Neural cell (in vitro differentiated cells): Measurements from ENCODE around the gene DGKI.

Source experiments
- POLR2AphosphoS5 ChIP-seq: IDR thresholded peaks from 2 replicates; pipeline ENCODE4 v1.6.1; 2012
- TF ChIP-seq, protein P1 (sequence below): fragments of 450-650 bp; IDR thresholded peaks from 2 replicates; pipeline ENCODE4 v1.5.1; 2014; ENCODE audit warnings: antibody characterized with exemption, mild to moderate bottlenecking, moderate library complexity; ENCODE audit not compliant: poor library complexity, severe bottlenecking
- TF ChIP-seq, protein P2 (sequence below): IDR thresholded peaks from 2 replicates; pipeline ENCODE4 v1.6.1; 2012; ENCODE audit warnings: borderline replicate concordance

DNA sequence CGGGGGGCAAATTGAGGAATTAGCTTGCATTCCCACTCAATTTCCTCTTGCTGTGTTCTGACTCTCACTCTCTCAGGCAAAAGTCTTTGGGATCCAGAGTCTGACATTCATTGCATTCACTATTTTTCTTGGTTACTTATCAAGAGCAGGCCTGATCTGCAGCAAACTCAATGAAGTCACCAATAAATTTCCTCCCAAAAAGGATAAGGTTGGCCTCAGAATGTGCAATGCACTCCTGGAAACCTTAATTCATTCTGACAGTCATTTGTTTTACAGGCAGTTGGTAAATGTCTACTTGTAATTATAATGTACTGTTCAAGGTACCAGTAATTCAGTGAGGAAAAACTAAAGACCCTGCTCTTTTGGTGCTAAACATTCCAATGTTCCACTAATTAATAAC, 6.3 kb upstream of the DGKI start:
- TF ChIP-seq, protein P1, sequence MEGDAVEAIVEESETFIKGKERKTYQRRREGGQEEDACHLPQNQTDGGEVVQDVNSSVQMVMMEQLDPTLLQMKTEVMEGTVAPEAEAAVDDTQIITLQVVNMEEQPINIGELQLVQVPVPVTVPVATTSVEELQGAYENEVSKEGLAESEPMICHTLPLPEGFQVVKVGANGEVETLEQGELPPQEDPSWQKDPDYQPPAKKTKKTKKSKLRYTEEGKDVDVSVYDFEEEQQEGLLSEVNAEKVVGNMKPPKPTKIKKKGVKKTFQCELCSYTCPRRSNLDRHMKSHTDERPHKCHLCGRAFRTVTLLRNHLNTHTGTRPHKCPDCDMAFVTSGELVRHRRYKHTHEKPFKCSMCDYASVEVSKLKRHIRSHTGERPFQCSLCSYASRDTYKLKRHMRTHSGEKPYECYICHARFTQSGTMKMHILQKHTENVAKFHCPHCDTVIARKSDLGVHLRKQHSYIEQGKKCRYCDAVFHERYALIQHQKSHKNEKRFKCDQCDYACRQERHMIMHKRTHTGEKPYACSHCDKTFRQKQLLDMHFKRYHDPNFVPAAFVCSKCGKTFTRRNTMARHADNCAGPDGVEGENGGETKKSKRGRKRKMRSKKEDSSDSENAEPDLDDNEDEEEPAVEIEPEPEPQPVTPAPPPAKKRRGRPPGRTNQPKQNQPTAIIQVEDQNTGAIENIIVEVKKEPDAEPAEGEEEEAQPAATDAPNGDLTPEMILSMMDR: no peak
- TF ChIP-seq POLR2AphosphoS5: no peak
- TF ChIP-seq, protein P2, sequence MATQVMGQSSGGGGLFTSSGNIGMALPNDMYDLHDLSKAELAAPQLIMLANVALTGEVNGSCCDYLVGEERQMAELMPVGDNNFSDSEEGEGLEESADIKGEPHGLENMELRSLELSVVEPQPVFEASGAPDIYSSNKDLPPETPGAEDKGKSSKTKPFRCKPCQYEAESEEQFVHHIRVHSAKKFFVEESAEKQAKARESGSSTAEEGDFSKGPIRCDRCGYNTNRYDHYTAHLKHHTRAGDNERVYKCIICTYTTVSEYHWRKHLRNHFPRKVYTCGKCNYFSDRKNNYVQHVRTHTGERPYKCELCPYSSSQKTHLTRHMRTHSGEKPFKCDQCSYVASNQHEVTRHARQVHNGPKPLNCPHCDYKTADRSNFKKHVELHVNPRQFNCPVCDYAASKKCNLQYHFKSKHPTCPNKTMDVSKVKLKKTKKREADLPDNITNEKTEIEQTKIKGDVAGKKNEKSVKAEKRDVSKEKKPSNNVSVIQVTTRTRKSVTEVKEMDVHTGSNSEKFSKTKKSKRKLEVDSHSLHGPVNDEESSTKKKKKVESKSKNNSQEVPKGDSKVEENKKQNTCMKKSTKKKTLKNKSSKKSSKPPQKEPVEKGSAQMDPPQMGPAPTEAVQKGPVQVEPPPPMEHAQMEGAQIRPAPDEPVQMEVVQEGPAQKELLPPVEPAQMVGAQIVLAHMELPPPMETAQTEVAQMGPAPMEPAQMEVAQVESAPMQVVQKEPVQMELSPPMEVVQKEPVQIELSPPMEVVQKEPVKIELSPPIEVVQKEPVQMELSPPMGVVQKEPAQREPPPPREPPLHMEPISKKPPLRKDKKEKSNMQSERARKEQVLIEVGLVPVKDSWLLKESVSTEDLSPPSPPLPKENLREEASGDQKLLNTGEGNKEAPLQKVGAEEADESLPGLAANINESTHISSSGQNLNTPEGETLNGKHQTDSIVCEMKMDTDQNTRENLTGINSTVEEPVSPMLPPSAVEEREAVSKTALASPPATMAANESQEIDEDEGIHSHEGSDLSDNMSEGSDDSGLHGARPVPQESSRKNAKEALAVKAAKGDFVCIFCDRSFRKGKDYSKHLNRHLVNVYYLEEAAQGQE: no peak
